Stimulated activated CD4-positive, alpha-beta T cell treated with anti-CD3 and anti-CD28 coated beads, TNF-alpha, amount 100 ng/mL, for 48 hours (primary cell): ENCODE measurements around the gene ARPP21.

Source experiments
- DNase-seq, 3 donors: peaks; one replicate each; pipeline ENCODE4 v3.0.0-alpha.2; 2020; ENCODE audit warnings: low read depth in 3 of 3

The ARPP21 gene

DNA sequence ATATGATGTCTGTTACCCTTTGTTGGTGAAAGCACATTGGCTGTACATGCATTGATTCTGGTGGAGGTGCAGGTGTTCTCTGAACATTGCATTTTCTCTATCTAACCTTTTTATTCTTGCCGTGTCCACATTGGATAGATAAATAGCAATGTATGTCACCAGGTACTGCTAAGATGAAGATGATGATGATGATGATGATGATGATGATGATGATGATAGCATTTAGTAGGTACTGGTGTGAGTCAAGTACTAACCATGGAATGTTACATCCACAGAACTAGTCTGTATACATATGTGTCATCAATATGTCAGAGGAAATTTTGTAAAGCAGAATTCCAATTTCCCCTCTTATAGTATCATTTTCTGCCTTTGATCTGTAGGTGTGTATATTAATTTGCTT is 36.3 kb downstream of the ARPP21 start:
- DNase-seq, result no peak

DNA sequence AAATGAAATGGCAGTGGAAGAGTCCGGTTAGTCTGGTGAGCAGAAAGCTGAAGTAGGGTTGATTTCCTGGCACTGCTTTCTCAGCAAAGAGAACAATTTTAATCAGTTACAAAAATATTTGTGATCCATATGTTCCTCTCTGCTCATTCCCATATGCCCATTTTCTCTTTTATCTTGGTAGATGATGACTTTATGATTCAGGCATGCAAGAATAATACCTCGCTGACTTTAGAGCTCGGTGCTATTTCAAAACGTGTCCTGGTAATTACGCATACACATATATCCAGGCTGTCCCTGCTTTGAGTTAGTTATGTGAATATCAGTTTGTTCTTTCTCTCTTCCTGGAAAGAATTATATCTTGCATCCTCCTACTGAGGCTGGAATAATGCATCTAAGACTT is 38.5 kb downstream of the ARPP21 start:
- DNase-seq, result no peak

- no peak for DNase-seq
These were observed 39.4 kb downstream of the ARPP21 start for GRCh38 chr3:35678643-35679161.

DNA sequence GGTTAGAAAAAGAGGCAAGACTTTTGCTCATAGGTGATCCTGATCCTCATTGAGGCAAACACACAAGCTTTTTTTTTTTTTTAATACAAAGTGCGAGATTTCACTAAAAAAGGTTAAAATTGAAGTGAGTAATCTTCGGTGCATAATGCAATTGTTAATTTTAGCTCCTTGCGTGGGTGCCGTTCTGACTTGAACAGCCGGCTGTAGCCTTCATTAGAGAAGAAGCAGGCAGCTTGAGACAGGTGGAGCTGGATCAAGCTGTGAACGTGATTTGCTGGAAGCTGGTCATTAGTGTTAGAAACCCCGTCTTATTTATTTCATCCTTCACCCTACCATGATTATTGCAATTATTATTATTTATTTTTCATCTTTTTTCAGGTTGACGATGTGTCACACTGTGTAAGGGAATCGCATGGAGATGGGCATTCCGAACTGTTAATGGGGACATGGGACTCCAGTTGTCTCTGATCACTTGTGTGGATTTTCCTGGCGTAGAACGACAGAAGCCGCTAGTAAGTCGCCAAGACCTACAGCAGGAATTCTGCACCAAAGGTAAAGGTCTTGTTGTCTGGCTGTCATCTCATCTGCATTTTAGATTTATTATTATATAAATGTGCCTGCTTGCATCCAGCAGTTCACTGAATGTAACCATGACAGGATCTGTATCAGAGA is 40.2 kb downstream of the ARPP21 start:
- no peak for DNase-seq

GRCh38 chr3:35680866-35681650 is 41.7 kb downstream of the ARPP21 start:
- no peak for DNase-seq

DNA sequence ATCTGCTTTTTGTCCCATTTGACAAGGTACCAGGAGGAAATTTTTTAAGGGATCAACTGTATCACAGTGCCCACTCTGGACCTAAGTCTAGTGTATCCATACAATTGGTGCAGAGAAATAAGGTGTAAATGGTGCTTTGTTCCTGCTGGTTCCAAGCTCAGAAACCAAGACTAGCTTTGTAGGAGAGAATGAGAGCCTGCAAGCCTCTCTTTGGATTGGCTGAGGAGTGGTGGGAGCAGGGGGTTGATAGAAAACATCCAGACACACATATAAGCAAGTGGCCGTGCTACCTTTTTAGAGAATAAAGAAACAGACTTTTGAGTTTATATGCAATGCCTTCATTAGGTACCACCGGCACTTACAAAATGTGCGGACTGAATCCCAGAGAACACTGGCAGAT is 45.8 kb downstream of the ARPP21 start:
- no peak for DNase-seq

- no peak for DNase-seq
These were observed 49.5 kb downstream of the ARPP21 start for GRCh38 chr3:35688826-35689225.

- DNase-seq, result no peak
These were observed 50.9 kb downstream of the ARPP21 start for GRCh38 chr3:35690271-35690670.

DNA sequence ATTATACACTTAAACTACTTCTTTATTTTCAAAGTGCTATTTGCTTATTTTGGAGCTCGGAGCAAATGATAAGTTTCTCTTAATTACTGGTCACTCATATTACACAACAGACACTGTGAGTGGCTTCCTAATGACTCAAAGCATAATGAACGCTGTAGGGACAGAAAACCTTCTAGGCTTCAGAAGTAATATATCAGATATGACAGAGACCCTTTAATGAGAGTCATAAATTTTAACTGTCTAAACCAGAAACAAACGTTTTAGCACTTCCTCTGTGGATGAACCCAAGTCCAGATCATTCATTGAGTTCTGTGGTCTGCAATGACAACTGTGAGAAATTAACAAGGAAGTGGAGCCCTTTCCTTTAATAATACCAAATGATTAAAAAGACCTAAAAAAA is 66.6 kb downstream of the ARPP21 start:
- no peak for DNase-seq

DNA sequence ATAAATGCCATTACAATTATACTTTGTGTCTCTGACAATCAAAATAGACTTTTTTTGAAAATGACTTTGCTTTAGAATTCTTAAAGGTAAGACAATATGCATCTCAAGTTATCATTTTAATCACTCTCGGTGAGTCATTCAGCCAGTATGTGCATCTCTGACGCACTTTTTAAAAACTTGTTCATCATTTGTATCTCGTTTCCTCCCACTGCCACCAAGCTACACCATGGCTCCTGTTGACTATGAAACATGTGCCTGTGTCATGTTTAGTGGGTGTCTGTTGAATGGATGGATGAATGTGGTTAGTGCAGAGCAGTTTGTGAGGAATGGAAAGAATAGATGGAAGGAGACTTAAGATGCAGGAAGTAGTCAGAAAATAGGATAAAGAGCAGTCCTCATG is 68.6 kb downstream of the ARPP21 start:
- DNase-seq, result no peak

- DNase-seq, result no peak
These were observed 69.3 kb downstream of the ARPP21 start for GRCh38 chr3:35708394-35709271.

DNA sequence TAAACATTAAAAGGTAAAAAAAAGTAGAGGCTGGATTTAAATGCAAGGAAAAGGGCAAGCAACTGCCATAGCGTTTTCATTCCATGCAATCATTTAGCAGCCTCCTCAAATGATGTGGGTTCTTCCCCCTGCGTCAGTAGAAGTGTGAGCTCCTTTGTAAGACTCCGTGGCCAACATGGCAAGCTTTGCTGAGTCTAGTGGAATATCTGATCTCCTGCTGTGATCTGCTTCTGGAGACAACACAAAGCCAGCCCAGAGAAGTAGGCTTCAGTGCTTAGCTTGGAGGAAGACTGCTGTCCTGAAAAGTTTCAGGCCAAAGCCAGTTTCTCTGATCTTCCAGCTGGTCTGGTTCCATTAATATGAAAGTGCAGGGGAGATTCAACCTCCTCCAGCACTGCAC is 70.4 kb downstream of the ARPP21 start:
- no peak for DNase-seq

DNA sequence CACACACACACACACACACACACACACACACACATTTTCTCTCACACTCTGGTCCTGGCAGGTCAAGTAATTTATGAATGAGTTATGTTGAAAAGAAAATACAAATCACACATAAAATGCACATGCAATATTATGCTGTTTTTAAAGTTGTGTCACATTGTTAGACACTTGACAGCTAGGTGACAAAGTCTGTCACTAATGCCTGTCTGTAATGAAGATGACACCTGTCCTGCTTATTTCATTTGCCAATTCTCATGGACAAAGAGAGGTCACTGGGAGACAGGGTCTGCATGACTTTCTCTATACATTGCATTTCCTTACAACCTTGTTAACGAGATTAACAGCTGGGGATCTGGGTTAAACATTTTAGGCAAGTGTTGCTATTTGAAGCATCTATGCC is 71.2 kb downstream of the ARPP21 start:
- DNase-seq, result no peak

- no peak for DNase-seq
These were observed 79.6 kb downstream of the ARPP21 start for GRCh38 chr3:35718921-35719320.

GRCh38 chr3:35721628-35722027 is 82.3 kb downstream of the ARPP21 start:
- no peak for DNase-seq

GRCh38 chr3:35722902-35723301 is 83.6 kb downstream of the ARPP21 start:
- no peak for DNase-seq

- DNase-seq, result no peak
These were observed 84.3 kb downstream of the ARPP21 start for GRCh38 chr3:35723480-35724097.

DNA sequence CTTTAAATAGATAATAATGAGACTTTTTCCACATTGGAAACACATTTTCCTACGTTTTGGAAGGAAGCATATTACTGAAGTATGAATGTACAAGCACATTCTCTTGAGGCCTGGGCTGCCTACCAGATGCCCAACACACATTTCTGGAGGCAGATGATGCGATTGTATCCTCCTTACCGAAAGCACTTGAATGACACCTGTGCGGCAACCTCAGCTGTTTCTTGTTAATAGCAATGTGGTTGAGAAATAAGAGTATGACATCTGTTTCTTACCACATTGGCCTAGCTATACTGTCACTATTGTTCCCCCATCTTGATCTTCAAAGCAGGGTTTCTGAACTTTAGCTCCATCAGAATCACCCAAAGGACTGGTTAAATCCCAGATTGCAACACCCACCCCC is 84.8 kb downstream of the ARPP21 start:
- no peak for DNase-seq

DNA sequence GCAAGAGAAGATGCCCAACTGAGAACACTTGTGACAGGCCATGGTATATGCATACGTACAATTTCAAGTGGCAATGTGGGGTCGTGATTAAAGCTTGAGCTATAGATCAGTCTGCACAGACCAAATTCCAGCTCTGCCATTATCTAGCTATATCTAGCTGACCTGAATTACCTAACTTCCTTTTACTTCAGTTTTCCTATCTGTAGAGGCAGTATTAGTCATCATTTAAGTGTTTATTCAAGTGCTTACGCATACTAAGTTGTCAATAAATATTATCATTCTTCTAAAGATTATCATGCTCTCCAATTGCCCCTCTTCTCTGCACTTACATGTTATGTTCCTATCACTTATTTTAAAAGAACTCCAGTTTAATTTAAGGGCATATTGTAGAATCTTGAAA is 87.9 kb downstream of the ARPP21 start:
- no peak for DNase-seq

DNA sequence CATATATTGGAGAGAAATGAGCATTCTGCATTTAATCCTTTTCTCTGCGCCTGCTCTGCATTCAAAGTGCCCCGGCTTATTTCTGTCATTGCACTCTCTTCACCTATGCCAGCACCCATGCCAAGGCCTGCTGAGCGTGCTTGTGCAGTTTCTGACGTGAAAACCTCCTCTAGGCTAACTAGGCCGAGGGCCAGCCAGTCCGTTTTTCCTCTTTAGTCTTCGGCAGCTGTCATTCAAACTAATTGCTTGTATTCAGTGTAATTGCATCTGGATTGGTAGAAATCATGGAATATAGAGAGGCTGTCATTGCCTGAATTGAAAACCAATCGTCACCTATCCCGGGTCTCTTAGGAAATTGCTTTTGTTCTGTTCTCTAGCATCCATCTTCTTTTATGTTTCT is 94.0 kb downstream of the ARPP21 start:
- DNase-seq, result no peak

DNA sequence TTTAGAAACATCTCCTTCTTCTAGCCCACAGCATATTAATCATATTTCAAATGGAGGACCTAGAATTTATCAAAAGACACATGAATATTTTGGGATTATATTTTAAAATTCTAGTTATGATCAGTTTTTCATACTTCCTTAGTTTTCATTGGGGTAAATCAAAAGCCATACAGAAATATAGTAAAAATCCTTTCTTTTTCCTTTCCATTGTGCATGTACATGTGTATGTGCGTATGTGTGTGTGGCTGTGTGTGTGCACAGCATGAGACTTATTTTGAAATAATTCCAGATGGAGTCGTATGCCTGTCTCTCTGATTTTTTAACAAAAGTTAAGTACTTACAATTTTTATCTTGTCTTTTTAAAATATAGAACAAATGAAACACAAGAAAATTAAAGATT is 94.5 kb downstream of the ARPP21 start:
- no peak for DNase-seq

GRCh38 chr3:35737080-35737479 is 97.8 kb downstream of the ARPP21 start:
- no peak for DNase-seq
